Spinal cord (tissue), 10 donors: ENCODE data around the gene DENND1C. TPM values are rescaled to one million over a fixed set of nuclear protein-coding genes. Genes with fewer than 3 reads are reported as not detected.

ENCODE experiments used
- DNase-seq, 6 donors: peaks; one replicate each; pipeline versions ENCODE4 v3.0.0 to v3.0.0-alpha.2; 2013 to 2015; ENCODE audit warnings: low spot score in 6 of 6, low read depth in 4 of 6
- H3K27ac ChIP-seq: one replicate; pipeline ENCODE4 v1.5.1; 2013; ENCODE audit warnings: low read depth, low read length, control low read depth
- H3K27me3 ChIP-seq: one replicate; pipeline ENCODE4 v1.6.1; 2013; ENCODE audit warnings: low read length; ENCODE audit not compliant: control insufficient read depth, insufficient read depth
- H3K36me3 ChIP-seq: one replicate; pipeline ENCODE4 v1.6.1; 2013; ENCODE audit warnings: low read length; ENCODE audit not compliant: control insufficient read depth, insufficient read depth
- H3K4me1 ChIP-seq: one replicate; pipeline ENCODE4 v1.6.1; 2013; ENCODE audit warnings: low read length; ENCODE audit not compliant: control insufficient read depth, insufficient read depth
- H3K4me3 ChIP-seq: one replicate; pipeline ENCODE4 v1.5.1; 2013; ENCODE audit warnings: low read depth, low read length, control low read depth
- H3K9me3 ChIP-seq: one replicate; pipeline ENCODE4 v1.6.1; 2013; ENCODE audit warnings: low read length; ENCODE audit not compliant: control insufficient read depth, insufficient read depth
- WGBS: methylation state at CpG from one replicate; pipeline ENCODE4 v1.1.5; 2013; ENCODE audit warnings: missing lambda C conversion rate; ENCODE audit not compliant: insufficient coverage; 5-methylcytosine and 5-hydroxymethylcytosine counted together
- polyA plus RNA-seq, 2 donors: library from polyadenylated mRNA; unstranded; fragments of 120-200 nt; gene quantifications; one replicate each; pipeline ENCODE4 v1.2.1, GENCODE V29; 2013; ENCODE audit not compliant: insufficient read length in 2 of 2
- total RNA-seq, 2 donors: library from RNA; depleted of rRNA in 1 of 2; stranded (reverse); fragments of 120-200 nt in 1 of 2; fragments of >200 nt in 1 of 2; gene quantifications; one replicate each; pipeline versions ENCODE4 v1.2.3 to v1.2.4, GENCODE V29; 2013 to 2014
- donor health status: healthy.

Gene DENND1C
- total and polyA plus RNA-seq, 4 donors, result 0.28 to 2.4 (median 1.4) TPM

- peaks cover 13% of the 10 kb centered on the region for H3K27me3 ChIP-seq
- no peak for DNase-seq
- peaks cover 1% of the 10 kb centered on the region for H3K9me3 ChIP-seq
- WGBS, result 71% methylated on average over 5 of the region's 10 CpGs
- H3K4me1 ChIP-seq, result peaks cover 13% of the 10 kb centered on the region
- no peak overlapping the region for H3K4me3 ChIP-seq
- H3K36me3 ChIP-seq, result no peaks in the 10 kb centered on the region
- no peak overlapping the region for H3K27ac ChIP-seq
Observed at GRCh38 chr19:6480848-6481415, 655 bp downstream of the DENND1C start.

- peaks cover 1% of the 10 kb centered on the region for H3K9me3 ChIP-seq
- WGBS, result 83% methylated on average over 2 of the region's 7 CpGs
- H3K27ac ChIP-seq, result no peak overlapping the region
- H3K36me3 ChIP-seq, result no peaks in the 10 kb centered on the region
- H3K4me1 ChIP-seq, result peaks cover 22% of the 10 kb centered on the region
- DNase-seq, result no peak
- H3K27me3 ChIP-seq, result peaks cover 23% of the 10 kb centered on the region
- no peak overlapping the region for H3K4me3 ChIP-seq
Observed at GRCh38 chr19:6479836-6480398, 1.7 kb downstream of the DENND1C start.

GRCh38 chr19:6478815-6479214 lies 2.8 kb downstream of the DENND1C start:
- peaks cover 22% of the 10 kb centered on the region for H3K4me1 ChIP-seq
- peaks cover 1% of the 10 kb centered on the region for H3K9me3 ChIP-seq
- no peak for DNase-seq
- no peak overlapping the region for H3K27ac ChIP-seq
- WGBS, result 94% methylated on average over 8 of the region's 13 CpGs
- peaks cover 23% of the 10 kb centered on the region for H3K27me3 ChIP-seq
- H3K4me3 ChIP-seq, result no peak overlapping the region
- H3K36me3 ChIP-seq, result no peaks in the 10 kb centered on the region

- Histone ChIP-seq H3K27me3 (peaks cover 23% of the 10 kb centered on the region), H3K27ac (no peak overlapping the region), H3K4me1 (peaks cover 22% of the 10 kb centered on the region), H3K4me3 (no peak overlapping the region), H3K9me3 (peaks cover 1% of the 10 kb centered on the region), H3K36me3 (no peaks in the 10 kb centered on the region)
- WGBS, result 10% methylated on average over 23 of the region's 29 CpGs
- DNase-seq, result no peak
Observed at GRCh38 chr19:6476896-6477431, 4.6 kb downstream of the DENND1C start.

GRCh38 chr19:6476155-6476895 lies 5.3 kb downstream of the DENND1C start:
- Histone ChIP-seq H3K27ac (no peak overlapping the region), H3K36me3 (no peaks in the 10 kb centered on the region), H3K4me3 (no peak overlapping the region), H3K9me3 (peaks cover 1% of the 10 kb centered on the region), H3K4me1 (peaks cover 22% of the 10 kb centered on the region), H3K27me3 (peaks cover 23% of the 10 kb centered on the region)
- peak in 3 of 6 donors; percentile 23 to 87 (median 70) for DNase-seq
- WGBS, result 1% methylated on average over 33 of the region's 33 CpGs

- H3K36me3 ChIP-seq, result no peaks in the 10 kb centered on the region
- no peak overlapping the region for H3K27ac ChIP-seq
- H3K4me1 ChIP-seq, result peaks cover 22% of the 10 kb centered on the region
- no peak overlapping the region for H3K4me3 ChIP-seq
- DNase-seq, result no peak
- H3K9me3 ChIP-seq, result peaks cover 1% of the 10 kb centered on the region
- peaks cover 23% of the 10 kb centered on the region for H3K27me3 ChIP-seq
- WGBS, result 4% methylated on average over 52 of the region's 52 CpGs
Observed at GRCh38 chr19:6475321-6476108, 6.1 kb downstream of the DENND1C start.

DNA sequence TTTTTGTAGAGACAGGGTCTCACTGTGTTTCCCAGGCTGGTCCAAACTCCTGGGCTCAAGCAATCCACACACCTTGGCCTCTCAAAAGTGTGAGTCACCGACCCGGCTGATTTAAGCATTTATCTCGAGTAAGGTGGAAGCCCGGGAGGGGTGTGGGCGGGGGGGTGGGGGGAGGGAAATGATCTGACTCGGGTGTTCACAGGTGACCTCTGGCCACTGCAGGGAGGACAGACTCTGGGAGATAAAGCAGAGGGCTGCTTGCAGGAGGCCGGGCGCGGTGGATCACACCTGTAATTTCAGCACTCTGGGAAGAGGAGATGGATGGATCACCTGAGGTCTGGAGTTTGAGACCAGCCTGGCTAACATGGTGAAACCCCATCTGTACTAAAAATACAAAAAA lies 7.9 kb downstream of the DENND1C start:
- Histone ChIP-seq H3K9me3 (no peaks in the 10 kb centered on the region), H3K4me1 (peaks cover 22% of the 10 kb centered on the region), H3K27ac (no peak overlapping the region), H3K27me3 (peaks cover 23% of the 10 kb centered on the region), H3K4me3 (no peak overlapping the region), H3K36me3 (no peaks in the 10 kb centered on the region)
- 95% methylated on average over 4 of the region's 9 CpGs for WGBS
- DNase-seq, result no peak

- Histone ChIP-seq H3K9me3 (no peaks in the 10 kb centered on the region), H3K36me3 (no peaks in the 10 kb centered on the region), H3K27ac (no peak overlapping the region), H3K4me1 (peaks cover 22% of the 10 kb centered on the region), H3K27me3 (peaks cover 25% of the 10 kb centered on the region), H3K4me3 (no peak overlapping the region)
- no peak for DNase-seq
- WGBS, result 88% methylated on average over 3 of the region's 4 CpGs
Observed at GRCh38 chr19:6472713-6473112, 8.9 kb downstream of the DENND1C start.

DNA sequence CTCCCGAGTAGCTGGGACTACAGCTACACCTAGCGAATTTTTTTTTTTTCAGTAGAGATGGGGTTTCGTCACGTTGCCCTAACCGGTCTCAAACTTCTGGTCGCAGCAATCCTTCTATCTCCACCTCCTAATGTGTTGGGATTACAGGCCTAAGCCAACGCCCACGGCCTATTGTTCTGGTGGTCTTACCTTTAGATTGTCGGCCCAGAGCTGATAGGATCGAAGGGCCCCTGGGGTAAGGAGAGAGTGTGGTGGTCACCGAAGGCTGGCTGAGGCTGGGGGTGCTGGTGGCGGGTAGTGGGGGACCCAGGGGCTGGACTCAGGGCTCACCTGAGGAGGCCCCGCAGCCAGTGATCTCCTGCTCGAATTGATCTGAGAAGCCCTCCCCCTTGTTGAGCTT lies 10.5 kb downstream of the DENND1C start:
- Histone ChIP-seq H3K27me3 (peaks cover 23% of the 10 kb centered on the region), H3K27ac (no peak overlapping the region), H3K4me1 (peaks cover 10% of the 10 kb centered on the region), H3K4me3 (no peak overlapping the region), H3K9me3 (no peaks in the 10 kb centered on the region), H3K36me3 (no peaks in the 10 kb centered on the region)
- DNase-seq, result no peak
- WGBS, result 71% methylated on average over 11 of the region's 14 CpGs
